Measurements from ENCODE around the gene SERPING1.

DNA sequence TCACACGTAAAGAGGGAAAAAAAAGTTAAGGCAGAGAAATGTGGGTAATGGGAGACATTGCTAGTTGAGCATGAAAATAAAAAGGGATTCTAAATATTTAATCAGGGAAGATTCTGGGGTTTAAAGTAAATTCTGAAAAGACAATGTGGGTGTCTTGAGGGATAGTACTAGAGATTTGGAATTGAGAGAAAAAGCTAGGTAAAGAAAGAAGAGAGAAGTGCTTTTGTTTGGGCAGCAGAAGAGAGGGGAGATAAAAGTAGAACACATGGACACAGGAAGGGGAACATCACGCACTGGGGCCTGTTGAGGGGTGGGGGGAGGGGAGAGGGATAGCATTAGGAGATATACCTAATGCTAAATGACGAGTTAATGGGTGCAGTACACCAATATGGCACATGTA is 55.7 kb downstream of the SERPING1 start:
- TF ChIP-seq CTCF (IDR thresholded peaks at IDR 0.05) (no peak), EP300 (IDR thresholded peaks at IDR 0.05) (no peak)
